Measurements from ENCODE around the gene SH3RF3.

Gene SH3RF3

GRCh38 chr2:109292386-109292785, 163.4 kb downstream of the SH3RF3 start:
- DNase-seq = no peak

GRCh38 chr2:109293663-109294062, 164.7 kb downstream of the SH3RF3 start:
- DNase-seq = no peak

- DNase-seq = no peak
Observed at GRCh38 chr2:109294523-109294922, 165.5 kb downstream of the SH3RF3 start.

- no peak for DNase-seq
Observed at GRCh38 chr2:109295070-109295780, 166.2 kb downstream of the SH3RF3 start.

GRCh38 chr2:109295781-109296117, 166.7 kb downstream of the SH3RF3 start:
- DNase-seq = no peak

GRCh38 chr2:109297566-109298490, 168.8 kb downstream of the SH3RF3 start:
- no peak for DNase-seq

GRCh38 chr2:109298851-109299250, 169.8 kb downstream of the SH3RF3 start:
- no peak for DNase-seq

- no peak for DNase-seq
Observed at GRCh38 chr2:109299536-109299935, 170.5 kb downstream of the SH3RF3 start.

GRCh38 chr2:109300582-109300981, 171.6 kb downstream of the SH3RF3 start:
- no peak for DNase-seq

- no peak for DNase-seq
Observed at GRCh38 chr2:109301746-109302145, 172.7 kb downstream of the SH3RF3 start.

- no peak for DNase-seq
Observed at GRCh38 chr2:109302319-109302718, 173.3 kb downstream of the SH3RF3 start.

- DNase-seq = no peak
Observed at GRCh38 chr2:109304242-109304641, 175.2 kb downstream of the SH3RF3 start.

GRCh38 chr2:109304731-109305470, 175.9 kb downstream of the SH3RF3 start:
- no peak for DNase-seq

- DNase-seq = no peak
Observed at GRCh38 chr2:109305490-109306167, 176.6 kb downstream of the SH3RF3 start.

GRCh38 chr2:109306190-109306589, 177.2 kb downstream of the SH3RF3 start:
- DNase-seq = no peak

- DNase-seq = no peak
Observed at GRCh38 chr2:109311771-109312170, 182.8 kb downstream of the SH3RF3 start.

GRCh38 chr2:109312902-109313301, 183.9 kb downstream of the SH3RF3 start:
- no peak for DNase-seq

GRCh38 chr2:109313343-109313742, 184.3 kb downstream of the SH3RF3 start:
- no peak for DNase-seq

- no peak for DNase-seq
Observed at GRCh38 chr2:109316091-109316490, 187.1 kb downstream of the SH3RF3 start.

- DNase-seq = no peak
Observed at GRCh38 chr2:109317471-109318095, 188.6 kb downstream of the SH3RF3 start.

- DNase-seq = no peak
Observed at GRCh38 chr2:109318150-109318948, 189.3 kb downstream of the SH3RF3 start.

- no peak for DNase-seq
Observed at GRCh38 chr2:109318949-109319342, 189.9 kb downstream of the SH3RF3 start.
